ENCODE results near the gene MED27. TPM values are rescaled to one million over a fixed set of nuclear protein-coding genes. Genes with fewer than 3 reads are reported as not detected.

Gene MED27
- total RNA-seq, 1 donor from 2014 or later = 24.1 TPM

GRCh38 chr9:131918481-131918880 lies 161.2 kb downstream of the MED27 start:
- no peaks in the 10 kb centered on the region for H3K9me3 Mint-ChIP-seq (ENCODE audit: unreplicated experiment)
- H3K27me3 Mint-ChIP-seq (ENCODE audit: unreplicated experiment) = no peaks in the 10 kb centered on the region
- no peak for TF ChIP-seq CTCF (IDR thresholded peaks at IDR 0.05)
- H3K27ac Mint-ChIP-seq (ENCODE audit: unreplicated experiment) = no peak overlapping the region
- H3K36me3 Mint-ChIP-seq (ENCODE audit: unreplicated experiment) = peaks cover 5% of the 10 kb centered on the region
- H3K4me3 Mint-ChIP-seq (ENCODE audit: unreplicated experiment) = no peak overlapping the region
- no peak for DNase-seq (ENCODE audit: extremely low spot score, unreplicated experiment)
- H3K4me1 Mint-ChIP-seq (ENCODE audit: unreplicated experiment) = peaks cover 8% of the 10 kb centered on the region

GRCh38 chr9:131917009-131917408 lies 162.7 kb downstream of the MED27 start:
- no peaks in the 10 kb centered on the region for H3K36me3 Mint-ChIP-seq (ENCODE audit: unreplicated experiment)
- DNase-seq (ENCODE audit: extremely low spot score, unreplicated experiment) = no peak
- no peak for TF ChIP-seq CTCF (IDR thresholded peaks at IDR 0.05)
- no peaks in the 10 kb centered on the region for H3K9me3 Mint-ChIP-seq (ENCODE audit: unreplicated experiment)
- peaks cover 8% of the 10 kb centered on the region for H3K4me1 Mint-ChIP-seq (ENCODE audit: unreplicated experiment)
- no peak overlapping the region for H3K4me3 Mint-ChIP-seq (ENCODE audit: unreplicated experiment)
- no peaks in the 10 kb centered on the region for H3K27me3 Mint-ChIP-seq (ENCODE audit: unreplicated experiment)
- H3K27ac Mint-ChIP-seq (ENCODE audit: unreplicated experiment) = no peak overlapping the region

GRCh38 chr9:131915181-131915580 lies 164.5 kb downstream of the MED27 start:
- no peak for DNase-seq (ENCODE audit: extremely low spot score, unreplicated experiment)
- Mint-ChIP-seq H3K4me3 (ENCODE audit: unreplicated experiment) (no peak overlapping the region), H3K27ac (ENCODE audit: unreplicated experiment) (no peak overlapping the region), H3K4me1 (ENCODE audit: unreplicated experiment) (peaks cover 8% of the 10 kb centered on the region), H3K9me3 (ENCODE audit: unreplicated experiment) (no peaks in the 10 kb centered on the region), H3K27me3 (ENCODE audit: unreplicated experiment) (no peaks in the 10 kb centered on the region), H3K36me3 (ENCODE audit: unreplicated experiment) (no peaks in the 10 kb centered on the region)
- TF ChIP-seq CTCF (IDR thresholded peaks at IDR 0.05) = no peak

GRCh38 chr9:131912671-131913070 lies 167.0 kb downstream of the MED27 start:
- H3K9me3 Mint-ChIP-seq (ENCODE audit: unreplicated experiment) = no peaks in the 10 kb centered on the region
- no peaks in the 10 kb centered on the region for H3K36me3 Mint-ChIP-seq (ENCODE audit: unreplicated experiment)
- no peaks in the 10 kb centered on the region for H3K27me3 Mint-ChIP-seq (ENCODE audit: unreplicated experiment)
- no peak overlapping the region for H3K4me3 Mint-ChIP-seq (ENCODE audit: unreplicated experiment)
- DNase-seq (ENCODE audit: extremely low spot score, unreplicated experiment) = no peak
- no peak overlapping the region for H3K27ac Mint-ChIP-seq (ENCODE audit: unreplicated experiment)
- no peak for TF ChIP-seq CTCF (IDR thresholded peaks at IDR 0.05)
- H3K4me1 Mint-ChIP-seq (ENCODE audit: unreplicated experiment) = peaks cover 2% of the 10 kb centered on the region

- no peak overlapping the region for H3K4me3 Mint-ChIP-seq (ENCODE audit: unreplicated experiment)
- no peaks in the 10 kb centered on the region for H3K27me3 Mint-ChIP-seq (ENCODE audit: unreplicated experiment)
- peaks cover 2% of the 10 kb centered on the region for H3K4me1 Mint-ChIP-seq (ENCODE audit: unreplicated experiment)
- no peak for DNase-seq (ENCODE audit: extremely low spot score, unreplicated experiment)
- H3K9me3 Mint-ChIP-seq (ENCODE audit: unreplicated experiment) = no peaks in the 10 kb centered on the region
- TF ChIP-seq CTCF (IDR thresholded peaks at IDR 0.05) = no peak
- H3K36me3 Mint-ChIP-seq (ENCODE audit: unreplicated experiment) = peaks cover 2% of the 10 kb centered on the region
- no peak overlapping the region for H3K27ac Mint-ChIP-seq (ENCODE audit: unreplicated experiment)
Measured at GRCh38 chr9:131912069-131912468, 167.6 kb downstream of the MED27 start.

Measured in osteocyte (in vitro differentiated cells).